ENCODE measurements around the gene STXBP3.
A peak's percentile ranks its signal among the peaks of the same experiment; 100 is the strongest.

STXBP3 gene

GRCh38 chr1:108828074-108828961 is 81.8 kb downstream of the STXBP3 start:
- peak overlapping the region; percentile 73 to 89 for H3K27ac ChIP-seq
- peak; percentile 86 for DNase-seq (ENCODE audit: low spot score)
- H3K4me3 ChIP-seq, result peak overlapping the region; percentile 40
- TF ChIP-seq, protein P1, sequence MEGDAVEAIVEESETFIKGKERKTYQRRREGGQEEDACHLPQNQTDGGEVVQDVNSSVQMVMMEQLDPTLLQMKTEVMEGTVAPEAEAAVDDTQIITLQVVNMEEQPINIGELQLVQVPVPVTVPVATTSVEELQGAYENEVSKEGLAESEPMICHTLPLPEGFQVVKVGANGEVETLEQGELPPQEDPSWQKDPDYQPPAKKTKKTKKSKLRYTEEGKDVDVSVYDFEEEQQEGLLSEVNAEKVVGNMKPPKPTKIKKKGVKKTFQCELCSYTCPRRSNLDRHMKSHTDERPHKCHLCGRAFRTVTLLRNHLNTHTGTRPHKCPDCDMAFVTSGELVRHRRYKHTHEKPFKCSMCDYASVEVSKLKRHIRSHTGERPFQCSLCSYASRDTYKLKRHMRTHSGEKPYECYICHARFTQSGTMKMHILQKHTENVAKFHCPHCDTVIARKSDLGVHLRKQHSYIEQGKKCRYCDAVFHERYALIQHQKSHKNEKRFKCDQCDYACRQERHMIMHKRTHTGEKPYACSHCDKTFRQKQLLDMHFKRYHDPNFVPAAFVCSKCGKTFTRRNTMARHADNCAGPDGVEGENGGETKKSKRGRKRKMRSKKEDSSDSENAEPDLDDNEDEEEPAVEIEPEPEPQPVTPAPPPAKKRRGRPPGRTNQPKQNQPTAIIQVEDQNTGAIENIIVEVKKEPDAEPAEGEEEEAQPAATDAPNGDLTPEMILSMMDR (IDR thresholded peaks at IDR 0.05), result peak; percentile 61

DNA sequence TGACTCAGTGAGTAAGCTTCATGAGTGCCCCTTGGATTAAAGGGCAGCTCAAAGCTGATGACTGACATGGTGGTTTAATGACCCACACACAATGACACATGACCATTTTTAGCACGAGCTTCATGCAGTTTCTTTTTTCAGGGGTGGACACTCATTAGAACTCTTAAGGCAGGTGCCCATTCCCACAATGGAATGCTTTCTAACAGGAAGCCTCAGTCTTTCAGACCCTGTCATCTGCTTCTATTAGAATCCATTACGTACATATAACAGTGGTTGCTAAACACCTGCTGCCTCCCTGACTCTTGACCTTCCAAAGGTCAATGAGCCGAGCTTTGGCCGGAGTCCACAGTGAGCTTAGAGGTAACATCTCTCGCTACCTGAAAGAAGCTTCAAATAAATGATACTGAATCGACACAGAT is 83.0 kb downstream of the STXBP3 start:
- H3K4me3 ChIP-seq, result no peak overlapping the region
- no peak for DNase-seq (ENCODE audit: low spot score)
- peak overlapping the region; percentile 73 to 89 for H3K27ac ChIP-seq
- TF ChIP-seq, protein P1 (IDR thresholded peaks at IDR 0.05), result no peak

DNA sequence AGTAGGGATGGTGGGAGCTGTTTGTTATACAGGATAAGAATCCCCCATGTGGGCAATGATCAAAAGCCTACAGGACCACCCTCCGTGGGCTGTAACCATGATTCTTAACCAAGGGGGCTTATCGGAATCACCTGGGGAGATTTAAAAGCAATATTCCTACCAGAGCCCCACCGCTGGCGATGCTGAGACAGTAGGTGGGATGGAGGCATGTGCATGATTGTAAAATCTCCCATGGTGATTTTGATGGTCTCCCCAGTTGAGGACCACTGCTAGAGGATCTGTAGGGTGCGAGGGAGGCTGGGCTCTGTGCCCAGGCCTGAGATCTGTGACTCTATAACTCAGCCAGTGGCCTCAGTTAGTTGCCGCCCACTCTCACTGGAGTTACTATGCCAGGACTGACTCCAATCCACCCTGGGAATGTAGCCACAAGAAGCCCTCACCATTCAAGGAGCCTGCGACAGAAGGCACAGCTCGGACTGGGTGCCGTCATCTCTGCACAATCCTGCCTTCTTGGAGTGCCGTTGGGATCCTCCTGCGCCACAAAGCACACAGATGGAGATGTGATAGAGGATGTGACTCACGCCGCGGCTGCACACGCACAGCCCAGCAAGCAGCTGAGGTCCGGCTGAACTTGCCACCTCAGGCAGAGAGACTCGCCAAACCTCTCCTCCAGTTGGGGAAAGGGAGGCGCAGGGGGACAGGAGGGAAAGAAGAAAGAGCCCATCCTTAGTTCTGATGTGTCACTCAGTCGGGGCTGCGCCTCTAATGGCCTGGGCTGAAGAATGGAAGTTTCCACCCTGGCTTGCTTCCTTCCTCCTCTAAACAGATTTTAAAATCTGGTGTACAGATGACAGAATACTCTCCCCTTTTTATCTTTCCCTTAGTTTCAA is 83.9 kb downstream of the STXBP3 start:
- TF ChIP-seq, protein P1 (IDR thresholded peaks at IDR 0.05), result no peak
- Histone ChIP-seq H3K4me3 (peak overlapping the region; percentile 31), H3K27ac (peak overlapping the region; percentile 73 to 89)
- DNase-seq (ENCODE audit: low spot score), result peak; percentile 91

DNA sequence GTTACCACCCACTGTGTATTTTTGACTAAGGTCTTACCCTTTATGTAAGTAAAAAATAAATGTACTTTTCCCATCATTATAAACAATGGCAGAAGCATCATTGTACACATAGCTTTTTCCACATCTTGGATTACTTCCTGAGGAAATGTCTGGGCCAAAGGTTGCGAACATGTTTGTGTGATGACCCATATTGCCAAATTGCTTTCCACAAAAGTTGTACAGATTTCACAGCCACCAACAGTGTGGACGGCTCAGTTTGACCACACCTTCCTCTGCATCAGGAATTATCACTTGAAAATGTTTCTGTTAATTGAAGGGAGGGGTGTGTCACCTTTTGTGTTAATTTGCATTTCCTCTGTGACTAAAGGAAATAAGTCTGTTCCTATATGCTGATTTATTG is 84.8 kb downstream of the STXBP3 start:
- TF ChIP-seq, protein P1 (IDR thresholded peaks at IDR 0.05), result no peak
- DNase-seq (ENCODE audit: low spot score), result no peak
- H3K4me3 ChIP-seq, result peak overlapping the region; percentile 31
- peak overlapping the region; percentile 73 to 89 for H3K27ac ChIP-seq

DNA sequence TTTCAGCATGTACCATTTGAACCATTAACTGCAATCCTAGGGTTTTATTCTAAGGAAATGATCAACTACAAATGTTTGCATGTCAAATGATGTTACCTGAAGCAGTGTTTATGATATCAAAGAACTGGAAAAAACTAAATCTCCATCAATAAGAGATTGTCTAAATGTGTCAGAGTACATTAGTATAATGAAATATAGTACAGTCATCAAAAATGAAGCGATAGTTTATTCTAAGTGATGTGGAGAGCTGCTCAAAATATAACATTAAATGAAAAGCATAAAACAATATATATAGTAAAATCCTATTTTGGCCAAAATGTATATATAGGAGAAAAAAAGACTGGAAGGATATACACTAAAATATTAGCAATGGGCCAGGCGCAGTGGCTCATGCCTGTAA is 86.5 kb downstream of the STXBP3 start:
- TF ChIP-seq, protein P1 (IDR thresholded peaks at IDR 0.05), result no peak
- H3K4me3 ChIP-seq, result no peak overlapping the region
- DNase-seq (ENCODE audit: low spot score), result no peak
- no peak overlapping the region for H3K27ac ChIP-seq

DNA sequence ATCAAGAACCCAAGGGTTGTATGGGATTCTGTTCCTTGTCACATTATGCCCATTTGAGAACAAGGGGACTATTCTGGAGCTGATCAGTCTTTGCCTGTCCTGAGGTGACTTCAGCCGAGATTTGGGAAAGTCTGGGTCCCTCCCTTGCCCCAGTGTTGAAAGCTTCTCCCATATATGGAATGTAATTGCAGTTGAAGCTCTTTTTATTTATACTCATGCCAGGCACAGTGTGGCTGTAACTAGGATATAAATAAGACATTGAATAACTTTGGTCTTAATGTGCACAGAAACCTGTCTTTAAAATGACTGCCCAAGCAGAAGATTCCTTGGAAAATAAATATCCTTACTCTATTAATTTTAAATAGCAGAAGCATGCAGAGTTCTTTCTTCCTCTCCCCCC is 95.2 kb downstream of the STXBP3 start:
- Histone ChIP-seq H3K4me3 (no peak overlapping the region), H3K27ac (no peak overlapping the region)
- TF ChIP-seq, protein P1 (IDR thresholded peaks at IDR 0.05), result no peak
- no peak for DNase-seq (ENCODE audit: low spot score)

Measured in coronary artery (tissue), 2 donors.